NCI-H446 treated with DMSO at 0.1 percent for 48 hours (cell line): ENCODE results near the gene ABHD15.

Experiments used
- DNase-seq: peaks from one replicate; lab custom pipeline; 2025; lab: John Stamatoyannopoulos, UW

ABHD15 gene

GRCh38 chr17:29518359-29518758 lies 48.5 kb downstream of the ABHD15 start:
- DNase-seq, result no peak

GRCh38 chr17:29514792-29515191 lies 52.0 kb downstream of the ABHD15 start:
- DNase-seq, result no peak

GRCh38 chr17:29510953-29511352 lies 55.9 kb downstream of the ABHD15 start:
- no peak for DNase-seq
